ENCODE measurements around the gene FAM124A.

The FAM124A gene

DNA sequence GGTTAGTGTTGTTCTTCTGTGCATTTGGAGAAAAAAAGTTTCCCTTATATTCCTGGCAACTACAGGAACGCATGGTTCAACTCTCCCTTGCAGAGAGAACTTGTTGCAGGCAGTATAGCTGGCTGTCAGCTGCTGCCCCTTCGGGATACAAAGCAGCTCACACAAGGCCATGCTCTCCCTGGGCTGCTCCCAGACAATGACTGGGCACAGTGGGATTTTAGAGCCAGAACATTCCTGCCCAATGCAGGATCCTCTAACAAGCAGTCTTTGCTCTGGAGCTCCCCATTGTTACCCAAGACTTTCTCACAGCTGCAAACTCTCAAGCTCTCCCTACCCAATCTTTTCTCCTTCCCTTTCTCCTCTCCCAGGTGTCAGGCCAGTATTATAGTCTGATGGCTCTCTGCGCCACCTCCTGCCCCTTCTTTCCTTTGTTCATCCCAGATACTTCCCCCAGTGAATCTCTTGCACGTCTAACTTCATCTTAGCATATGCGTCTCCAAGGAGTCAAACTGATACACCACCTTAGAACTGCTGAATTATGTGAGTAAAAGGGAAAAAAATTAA lies 89.8 kb downstream of the FAM124A start:
- no peak for DNase-seq

DNA sequence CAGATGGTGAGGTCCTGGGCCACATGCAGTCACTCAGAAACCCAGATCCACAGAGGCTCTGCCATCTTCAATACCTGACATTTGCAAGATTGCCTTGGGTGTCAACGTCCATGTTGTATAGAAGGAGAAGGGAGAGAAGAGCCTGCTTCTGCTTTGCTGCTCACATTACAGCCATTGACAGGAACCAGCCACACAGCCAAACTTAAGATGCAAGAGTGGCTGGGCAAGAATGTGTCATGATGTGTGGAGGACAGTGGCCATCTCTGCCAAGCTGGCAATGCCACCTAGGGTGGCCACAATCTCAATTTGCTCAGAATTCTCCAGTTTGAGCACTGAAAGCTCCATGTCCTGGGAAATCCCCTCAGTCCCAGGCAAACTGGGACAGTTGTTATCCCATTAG lies 91.4 kb downstream of the FAM124A start:
- no peak for DNase-seq

DNA sequence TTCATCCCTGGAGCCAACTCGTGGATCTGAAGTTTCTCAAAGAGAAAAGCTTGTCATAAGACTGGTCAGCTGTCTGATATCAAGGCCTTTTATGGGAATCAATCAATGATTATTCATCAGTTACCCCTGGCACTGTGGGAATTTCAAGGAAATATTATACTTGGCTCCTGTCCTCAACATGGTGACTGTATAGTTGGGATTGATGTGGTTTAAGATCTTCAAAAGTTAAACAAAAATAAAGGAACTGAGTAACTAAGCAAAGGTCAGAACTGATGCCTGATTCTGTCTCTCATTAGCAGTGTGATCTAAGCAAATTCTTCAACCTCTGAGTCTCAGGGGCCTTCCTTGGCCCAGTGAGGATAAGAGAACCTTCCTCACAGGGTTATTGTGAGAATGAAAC lies 95.1 kb downstream of the FAM124A start:
- no peak for DNase-seq

DNA sequence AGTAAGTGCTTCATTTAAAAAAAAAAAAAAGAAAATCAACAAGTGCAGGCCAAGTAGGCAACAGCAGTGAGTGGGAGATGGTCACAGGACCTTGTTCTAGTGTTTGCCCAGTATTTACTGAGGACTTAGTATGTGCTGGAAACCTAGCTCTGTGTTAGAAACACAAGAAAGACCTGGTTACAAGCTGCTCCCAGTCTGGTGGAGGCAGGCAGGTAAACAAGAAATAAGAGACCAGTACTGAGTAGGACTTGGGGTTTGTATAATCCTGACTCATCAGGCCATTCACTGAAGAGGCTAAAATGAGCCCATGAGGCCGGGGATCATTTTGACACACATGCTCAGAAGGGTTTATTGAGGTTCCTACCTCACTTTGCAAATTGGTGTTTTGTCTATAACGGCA lies 95.8 kb downstream of the FAM124A start:
- no peak for DNase-seq

DNA sequence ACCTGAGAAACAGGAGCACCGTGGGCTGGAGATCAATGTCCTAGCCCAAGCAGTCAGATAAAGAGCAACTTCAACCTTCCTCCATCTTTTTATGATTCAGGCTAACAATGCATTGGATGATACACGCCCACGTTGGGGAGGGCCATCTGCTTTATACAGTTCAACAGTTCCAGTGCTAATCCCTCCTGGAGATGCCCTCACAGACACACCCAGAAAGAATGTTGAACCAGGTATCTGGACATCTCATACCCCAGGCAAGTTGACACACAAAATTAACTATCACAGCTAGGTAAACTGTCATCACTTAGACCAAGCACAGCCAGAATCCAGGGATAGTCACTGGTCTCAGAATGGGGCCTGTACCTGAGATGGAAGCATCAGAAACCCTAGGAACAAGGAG lies 96.7 kb downstream of the FAM124A start:
- DNase-seq, result no peak

DNA sequence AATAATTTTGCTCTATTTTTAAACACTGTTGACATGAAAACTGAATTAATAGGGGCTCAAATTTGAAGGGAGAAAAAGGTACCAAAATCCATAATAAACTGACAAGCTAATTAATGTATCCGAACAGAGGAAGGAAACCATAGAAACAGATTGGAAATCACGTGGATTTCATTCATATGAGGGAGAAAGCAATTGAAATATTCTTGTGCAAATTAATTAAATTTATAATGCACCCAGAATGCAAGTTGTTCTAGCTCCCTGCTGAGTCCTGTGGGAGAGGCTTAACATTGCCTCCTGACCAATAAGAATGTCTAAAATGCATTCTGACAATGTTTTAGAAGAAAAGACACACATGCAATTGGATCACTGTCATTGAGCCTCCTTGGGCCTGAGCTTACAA lies 99.6 kb downstream of the FAM124A start:
- DNase-seq, result no peak

DNA sequence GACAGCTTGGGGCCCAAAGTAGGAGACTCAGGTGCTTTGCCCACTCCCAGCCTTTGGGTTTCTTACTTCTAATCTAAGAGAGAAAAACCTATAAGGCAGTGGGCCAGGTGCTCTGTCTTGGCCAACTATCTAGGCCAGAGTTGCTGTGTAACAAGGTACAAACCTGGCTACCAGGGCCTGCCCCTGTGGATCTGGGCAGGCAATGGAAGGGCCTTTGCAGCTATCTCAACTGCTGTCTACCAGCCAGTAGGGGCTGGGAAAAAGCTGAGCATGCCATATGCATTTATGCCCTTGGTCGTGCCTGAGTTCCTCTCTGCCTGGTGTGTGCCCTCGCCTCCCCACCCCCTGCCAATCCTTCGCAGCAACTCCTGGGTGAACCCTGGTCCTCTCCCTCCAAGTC lies 100.6 kb downstream of the FAM124A start:
- no peak for DNase-seq

DNA sequence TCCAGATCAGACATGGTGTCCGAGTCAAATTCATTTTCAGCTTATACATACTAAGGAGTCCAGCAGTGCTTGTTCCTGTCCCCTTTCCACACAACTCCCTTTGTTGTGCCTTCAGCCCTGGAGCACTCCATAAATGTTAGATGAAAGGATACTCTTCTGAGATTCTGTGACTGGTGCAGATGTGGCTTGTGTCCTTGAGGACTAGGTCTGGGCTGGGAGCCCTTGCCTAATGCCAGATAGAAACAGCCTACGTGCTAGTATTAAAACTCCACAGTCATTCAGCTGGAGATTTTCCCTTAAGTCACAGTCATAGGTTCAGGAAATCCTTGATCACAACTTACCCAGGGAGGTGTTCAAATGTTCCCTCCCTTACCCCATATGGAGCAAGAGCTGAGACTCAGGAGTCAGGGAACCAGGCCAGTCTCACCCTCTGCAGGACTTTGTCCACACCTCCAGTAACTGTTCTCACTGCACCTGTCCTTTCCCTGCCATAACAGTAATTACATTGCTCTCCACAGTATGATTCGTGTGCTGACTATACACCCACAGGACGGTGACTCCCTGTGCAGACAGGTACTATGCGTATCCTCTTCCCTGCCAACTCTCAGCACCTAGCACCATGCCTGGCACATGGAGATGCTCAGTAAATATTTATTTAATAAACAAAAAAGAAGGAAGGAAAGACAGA lies 101.8 kb downstream of the FAM124A start:
- DNase-seq, result no peak

DNA sequence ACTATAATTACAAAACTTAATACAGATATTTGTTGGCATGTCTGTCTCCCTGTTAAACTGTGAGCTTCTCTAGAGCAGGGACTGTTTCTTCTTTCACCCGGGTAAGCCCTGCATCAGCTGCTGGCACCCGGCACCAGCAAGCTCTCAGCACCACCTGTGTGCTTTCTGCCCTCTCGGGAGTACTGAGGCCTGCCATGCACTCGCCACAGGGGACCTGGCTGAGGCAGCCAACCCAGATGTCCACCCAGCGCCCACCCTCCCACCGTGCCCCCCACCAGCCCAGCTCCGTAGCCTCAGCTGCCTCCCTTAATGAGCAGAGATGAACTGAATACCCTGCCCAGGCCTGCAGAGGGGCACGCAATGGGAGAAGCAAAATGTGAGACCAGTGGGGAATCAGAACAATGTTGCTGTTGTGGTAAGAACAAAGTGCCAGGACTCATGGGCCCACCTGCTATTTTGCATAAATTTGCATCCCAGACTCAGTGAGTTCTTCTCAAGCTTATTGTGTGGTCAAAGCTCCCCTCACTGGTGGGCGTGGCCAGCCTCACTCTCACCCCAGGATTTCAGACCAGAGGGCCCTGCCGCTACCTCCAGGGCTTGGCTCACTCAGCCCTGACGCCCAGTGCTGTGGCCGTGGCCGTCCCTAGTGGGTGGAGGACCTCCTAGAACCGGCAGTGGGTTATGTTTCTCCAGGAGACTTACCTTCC lies 102.7 kb downstream of the FAM124A start:
- no peak for DNase-seq

DNA sequence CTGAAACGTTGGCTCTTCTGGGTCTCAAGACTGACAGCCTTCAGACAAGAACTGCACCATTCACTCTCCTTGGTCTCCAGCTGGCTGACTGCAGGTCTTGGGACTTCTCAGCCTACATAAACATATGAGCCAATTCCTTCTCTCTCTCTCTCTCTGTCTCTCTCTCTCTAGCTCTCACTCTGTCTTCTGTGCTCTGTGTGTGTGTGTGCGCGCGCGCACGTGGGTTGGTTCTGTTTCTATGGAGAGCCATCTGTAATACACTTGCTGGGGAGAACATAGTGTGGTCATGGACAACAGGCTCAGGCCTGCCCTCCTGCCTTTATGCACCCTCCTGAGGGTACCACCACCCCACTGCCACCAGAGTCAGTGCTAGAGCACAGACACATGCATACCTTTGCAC lies 103.6 kb downstream of the FAM124A start:
- DNase-seq, result no peak

DNA sequence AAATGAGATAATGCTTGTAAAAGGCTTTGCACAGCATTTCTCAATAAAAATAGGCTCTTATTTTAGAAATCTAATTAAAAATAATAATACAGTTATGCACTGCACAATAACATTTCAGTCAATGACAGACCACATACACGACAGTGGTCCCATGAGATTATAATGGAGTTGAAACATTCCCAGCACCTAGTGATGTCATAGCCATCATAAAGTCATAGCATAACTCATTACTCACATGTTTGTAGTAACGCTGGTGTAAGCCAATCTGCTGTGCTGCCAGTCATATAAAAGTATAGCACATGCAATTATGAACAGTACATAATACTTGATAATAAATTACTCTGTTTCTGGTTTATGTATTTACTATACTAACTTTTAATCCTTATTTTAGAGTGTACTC lies 104.6 kb downstream of the FAM124A start:
- DNase-seq, result no peak

DNA sequence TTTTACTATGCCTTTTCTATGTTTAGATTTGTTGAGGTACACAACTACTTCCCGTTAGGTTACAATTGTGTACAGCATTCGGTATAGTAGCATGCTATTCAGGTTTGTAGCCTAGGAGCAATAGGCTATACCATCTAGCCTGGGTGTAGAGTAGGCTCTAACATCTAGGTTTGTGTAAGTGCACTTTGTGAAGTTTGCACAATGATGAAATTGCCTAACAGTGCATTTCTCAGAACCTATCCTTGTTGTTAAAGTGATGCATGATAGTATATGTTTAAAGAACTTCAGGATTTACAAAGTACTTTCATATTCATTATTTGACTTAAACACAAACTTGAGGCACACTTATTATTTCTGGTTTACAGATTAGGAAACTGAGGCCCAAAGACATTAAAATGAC lies 105.8 kb downstream of the FAM124A start:
- no peak for DNase-seq

DNA sequence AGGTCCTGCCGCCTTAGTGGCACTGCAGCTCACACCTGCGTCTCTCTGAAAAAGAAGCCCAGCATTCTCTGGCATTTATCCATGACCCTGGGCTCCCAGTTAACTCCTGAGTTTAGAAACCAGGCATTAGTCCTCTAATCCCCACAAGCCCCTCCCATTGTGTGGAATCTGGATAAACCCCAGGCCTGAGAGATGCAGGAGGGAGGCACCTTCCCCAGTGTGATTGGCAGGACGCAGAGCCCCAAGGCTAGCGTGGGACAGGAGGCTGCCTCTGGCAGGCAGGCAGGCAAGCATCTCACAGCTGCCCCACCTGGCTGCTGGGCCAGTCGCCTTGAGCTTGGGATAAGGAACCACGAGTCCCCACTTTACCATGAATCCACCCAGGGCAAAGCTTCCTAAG lies 106.3 kb downstream of the FAM124A start:
- DNase-seq, result no peak

DNA sequence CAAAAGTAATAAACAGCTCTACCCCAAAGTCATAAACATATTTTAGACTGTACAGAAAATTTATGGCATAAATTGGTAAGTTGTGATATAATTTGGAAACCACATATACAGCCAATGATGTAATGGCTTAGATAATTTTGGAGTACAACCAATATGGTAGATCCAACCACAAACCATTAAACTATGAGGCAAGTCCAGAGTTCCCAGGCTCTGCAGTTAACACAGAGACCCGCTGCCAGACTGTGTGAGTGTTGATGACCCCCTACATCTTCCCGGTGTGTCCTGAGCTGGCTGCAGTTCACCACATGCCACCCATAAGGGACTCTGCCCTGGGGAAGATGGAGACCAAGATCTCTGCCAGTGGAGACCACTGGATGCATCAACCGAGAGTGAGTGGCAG lies 107.4 kb downstream of the FAM124A start:
- no peak for DNase-seq

DNA sequence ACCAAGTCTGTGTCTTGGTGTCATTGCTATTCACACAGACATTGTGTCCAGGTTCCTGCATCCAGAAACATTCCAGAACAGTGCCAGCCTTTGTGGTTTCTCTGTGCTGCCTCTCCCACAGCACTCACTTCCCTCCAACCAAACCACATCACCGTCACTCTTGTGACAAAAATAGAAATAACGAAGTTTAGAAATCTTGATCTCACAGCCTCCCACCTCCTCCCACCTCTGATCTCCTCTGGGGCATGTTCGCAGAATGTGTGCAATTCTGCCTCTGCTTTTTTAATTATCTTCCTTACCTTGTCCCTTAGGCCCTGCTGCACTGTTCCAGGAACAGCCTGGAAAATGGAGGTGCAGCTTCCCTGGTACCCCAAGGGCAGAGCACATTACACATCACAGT lies 108.6 kb downstream of the FAM124A start:
- no peak for DNase-seq

DNA sequence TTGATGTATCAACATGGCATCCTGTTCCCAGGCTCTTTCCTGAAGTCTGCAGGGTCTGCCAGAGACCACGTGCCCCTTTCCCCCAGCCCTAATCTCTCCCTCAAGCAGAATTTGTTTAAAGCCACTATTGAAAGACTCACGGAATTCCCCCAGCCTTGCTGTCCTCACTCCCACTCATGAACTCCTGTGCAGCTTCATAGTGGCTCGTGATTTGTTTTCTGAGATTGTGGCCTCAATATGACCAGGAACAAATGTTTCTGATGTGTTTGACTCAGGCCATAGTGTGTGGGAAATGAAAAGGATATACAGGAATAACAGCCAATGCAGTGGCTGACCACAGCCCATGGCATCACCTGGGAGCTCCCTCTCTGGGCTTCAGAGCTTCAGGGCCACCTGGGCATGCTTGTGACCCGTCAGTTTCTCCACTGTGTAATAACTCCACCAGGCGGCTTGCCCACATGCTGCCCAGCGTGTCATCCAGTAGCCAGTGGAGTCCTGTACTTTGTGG lies 109.2 kb downstream of the FAM124A start:
- DNase-seq, result no peak

DNA sequence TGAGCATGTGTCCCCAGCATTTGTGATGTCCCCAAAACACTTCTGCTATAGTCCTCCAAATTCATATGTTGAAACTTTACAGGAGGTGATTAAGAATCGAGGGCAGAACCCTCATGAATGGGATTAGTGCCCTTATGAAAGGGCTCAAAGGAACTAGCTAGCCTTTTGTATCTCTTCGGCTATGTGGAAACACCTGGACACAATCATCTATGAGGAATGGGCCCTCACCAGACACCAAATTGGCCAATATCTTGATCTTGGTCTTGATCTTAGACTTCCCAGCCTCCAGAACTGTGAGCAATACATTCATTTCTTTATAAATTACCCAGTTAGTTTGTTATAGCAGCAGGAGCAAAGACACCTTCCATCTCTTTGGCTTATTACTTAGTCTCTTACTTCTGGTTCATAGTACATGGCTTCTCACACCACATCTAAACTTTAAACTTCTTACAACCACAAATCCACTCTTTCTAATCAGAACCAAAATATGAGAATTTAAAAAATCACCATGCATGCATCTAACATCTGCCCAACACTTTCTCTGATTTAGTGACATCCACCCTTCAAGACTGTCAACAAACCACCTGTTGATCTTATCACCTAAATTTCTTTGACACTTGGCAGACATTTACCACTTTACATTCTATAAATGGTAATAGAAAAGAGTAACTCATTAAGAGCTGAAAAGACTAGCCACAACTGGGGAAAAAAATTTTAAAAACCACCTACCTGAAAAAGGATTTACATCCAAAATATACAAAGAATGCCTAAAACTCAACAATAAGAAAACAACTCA lies 110.6 kb downstream of the FAM124A start:
- no peak for DNase-seq

DNA sequence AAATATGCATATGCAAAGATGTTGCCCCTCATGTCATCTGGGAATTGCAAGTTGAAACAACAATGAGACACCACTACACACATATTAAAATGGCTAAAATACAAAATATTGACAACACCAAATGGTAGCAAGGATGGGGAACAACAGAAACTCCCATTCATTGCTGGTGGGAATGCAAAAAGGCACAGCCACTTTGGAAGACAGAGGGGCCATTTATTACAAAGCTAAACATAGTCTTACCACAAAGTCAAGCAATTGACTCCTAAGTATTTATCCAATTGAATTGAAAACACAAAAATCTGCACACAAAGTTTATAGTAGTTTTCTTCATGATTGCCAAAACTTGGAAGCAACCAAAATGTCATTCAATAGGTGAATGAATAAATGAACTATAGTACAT lies 111.2 kb downstream of the FAM124A start:
- DNase-seq, result no peak

DNA sequence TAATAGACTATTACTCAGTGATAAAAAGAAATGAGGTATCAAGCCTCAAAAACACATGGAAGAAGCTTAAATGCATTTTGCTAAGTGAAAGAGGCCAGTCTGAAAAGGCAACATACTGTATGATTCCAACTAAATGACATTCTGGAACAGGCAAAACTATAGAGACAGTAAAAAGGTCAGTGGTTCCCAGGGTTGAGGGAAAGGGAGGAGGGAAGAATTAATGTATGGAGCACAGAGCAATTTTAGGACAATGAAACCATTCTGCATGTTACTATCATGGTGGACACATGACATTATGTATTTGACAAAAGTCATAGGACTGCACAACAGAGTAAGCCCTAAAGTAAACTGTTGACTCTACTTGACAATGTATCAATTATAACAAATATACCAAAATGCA lies 111.6 kb downstream of the FAM124A start:
- DNase-seq, result no peak

Measured in GOT3 (cell line).